Neural progenitor cell (in vitro differentiated cells): Measurements from ENCODE around the gene ARRDC4. TPM values are rescaled to one million over a fixed set of nuclear protein-coding genes. Genes with fewer than 3 reads are reported as not detected.

Source experiments
- DNase-seq: peaks from one replicate; pipeline ENCODE4 v3.0.0-alpha.2; 2016; ENCODE audit warnings: low spot score
- H2AFZ ChIP-seq: fragments of 200-600 bp; sonication (generic); replicated peaks from 2 replicates; pipeline ENCODE4 v1.6.1; 2016; ENCODE audit warnings: antibody characterized with exemption
- H3F3A ChIP-seq: fragments of 200-600 bp; sonication (generic); 2 replicates; pipeline ENCODE4 v1.6.1; 2016; ENCODE audit warnings: antibody characterized with exemption, low read depth
- H3K27ac ChIP-seq: fragments of 200-600 bp; sonication (generic); 2 replicates; pipeline ENCODE4 v1.5.1; 2016; ENCODE audit warnings: mild to moderate bottlenecking
- H3K27me3 ChIP-seq: fragments of 200-600 bp; sonication (generic); 2 replicates; pipeline ENCODE4 v1.6.1; 2016; ENCODE audit warnings: mild to moderate bottlenecking, moderate library complexity
- H3K36me3 ChIP-seq: fragments of 200-600 bp; sonication (generic); 2 replicates; pipeline ENCODE4 v1.5.1; 2016
- H3K4me1 ChIP-seq: fragments of 200-600 bp; sonication (generic); 2 replicates; pipeline ENCODE4 v1.6.1; 2016; ENCODE audit warnings: mixed run types
- H3K4me2 ChIP-seq: fragments of 200-600 bp; sonication (generic); 2 replicates; pipeline ENCODE4 v1.6.1; 2016
- H3K4me3 ChIP-seq: fragments of 200-600 bp; sonication (generic); 2 replicates; pipeline ENCODE4 v1.5.1; 2016
- H3K79me2 ChIP-seq: fragments of 200-600 bp; sonication (generic); 2 replicates; pipeline ENCODE4 v1.6.1; 2016; ENCODE audit warnings: low read depth
- H3K9ac ChIP-seq: fragments of 200-600 bp; sonication (generic); 2 replicates; pipeline ENCODE4 v1.6.1; 2016
- H3K9me3 ChIP-seq: fragments of 200-600 bp; sonication (generic); 2 replicates; pipeline ENCODE4 v1.5.1; 2016; ENCODE audit warnings: low read depth
- H4K20me1 ChIP-seq: fragments of 200-600 bp; sonication (generic); 2 replicates; pipeline ENCODE4 v1.6.1; 2016; ENCODE audit warnings: low read depth
- H3K27ac Mint-ChIP-seq: 3 replicates; pipeline ENCODE4 v1.8.0; 2021; ENCODE audit warnings: mixed read lengths
- H3K27me3 Mint-ChIP-seq: 2 replicates; pipeline ENCODE4 v1.8.0; 2022; ENCODE audit warnings: low read depth, mild to moderate bottlenecking, inconsistent platforms, moderate library complexity, mixed read lengths; ENCODE audit not compliant: insufficient read depth
- H3K36me3 Mint-ChIP-seq: 3 replicates; pipeline ENCODE4 v1.8.0; 2021; ENCODE audit warnings: mixed read lengths
- H3K4me1 Mint-ChIP-seq: 3 replicates; pipeline ENCODE4 v1.8.0; 2021; ENCODE audit warnings: mixed read lengths
- H3K4me3 Mint-ChIP-seq: 3 replicates; pipeline ENCODE4 v1.8.0; 2021; ENCODE audit warnings: mild to moderate bottlenecking, moderate library complexity, mixed read lengths
- H3K9me3 Mint-ChIP-seq: 3 replicates; pipeline ENCODE4 v1.8.0; 2020; ENCODE audit warnings: mixed read lengths
- CTCF ChIP-seq: fragments of 200-600 bp; sonication (generic); IDR thresholded peaks from 2 replicates; pipeline ENCODE4 v1.5.1; 2017; ENCODE audit warnings: antibody characterized with exemption, mild to moderate bottlenecking
- EZH2 ChIP-seq: fragments of 200-600 bp; sonication (generic); IDR thresholded peaks from 2 replicates; pipeline ENCODE4 v1.6.1; 2017; ENCODE audit warnings: antibody characterized with exemption, mild to moderate bottlenecking, moderate library complexity
- EZH2phosphoT487 ChIP-seq: fragments of 200-600 bp; sonication (generic); IDR thresholded peaks from 2 replicates; pipeline ENCODE4 v1.6.1; 2017; ENCODE audit warnings: antibody characterized with exemption
- total RNA-seq: library from RNA; depleted of rRNA; stranded (reverse); fragments of >200 nt; gene quantifications from 2 replicates; pipeline ENCODE4 v1.2.3, GENCODE V29; 2015; ENCODE audit warnings: low replicate concordance

ARRDC4 gene
- total RNA-seq, 1 donor from 2014 or later, result 28.2 TPM

- no peak for DNase-seq
Measured at GRCh38 chr15:97931314-97931713, 29.2 kb upstream of the ARRDC4 start.

GRCh38 chr15:97933589-97933988 is 26.9 kb upstream of the ARRDC4 start:
- H3K4me3 Mint-ChIP-seq, result no peak overlapping the region
- no peak overlapping the region for H3K9ac ChIP-seq
- H3K4me3 ChIP-seq, result no peak overlapping the region
- H3K36me3 Mint-ChIP-seq, result no peaks in the 10 kb centered on the region
- no peaks in the 10 kb centered on the region for H3K9me3 ChIP-seq
- no peak overlapping the region for H3K4me2 ChIP-seq
- no peaks in the 10 kb centered on the region for H3K36me3 ChIP-seq
- peaks cover 3% of the 10 kb centered on the region for H3K27me3 Mint-ChIP-seq
- H3K9me3 Mint-ChIP-seq, result peaks cover 11% of the 10 kb centered on the region
- no peak for TF ChIP-seq EZH2
- no peak for TF ChIP-seq EZH2phosphoT487
- no peak for TF ChIP-seq CTCF
- no peaks in the 10 kb centered on the region for H4K20me1 ChIP-seq
- no peak for DNase-seq
- H3K27ac Mint-ChIP-seq, result no peak overlapping the region
- H3K79me2 ChIP-seq, result no peaks in the 10 kb centered on the region
- H3K4me1 Mint-ChIP-seq, result no peaks in the 10 kb centered on the region
- no peaks in the 10 kb centered on the region for H3K27me3 ChIP-seq
- H3K4me1 ChIP-seq, result no peaks in the 10 kb centered on the region
- H2AFZ ChIP-seq, result no peak overlapping the region
- H3F3A ChIP-seq, result no peaks in the 10 kb centered on the region
- no peak overlapping the region for H3K27ac ChIP-seq

More at GRCh38 chr15:97931314-97931713, 29.2 kb upstream of the ARRDC4 start:
- Histone ChIP-seq H3K4me1 (no peaks in the 10 kb centered on the region), H3K36me3 (no peaks in the 10 kb centered on the region), H3F3A (no peaks in the 10 kb centered on the region), H3K9me3 (no peaks in the 10 kb centered on the region), H2AFZ (no peak overlapping the region), H4K20me1 (no peaks in the 10 kb centered on the region), H3K4me2 (no peak overlapping the region), H3K4me3 (no peak overlapping the region), H3K79me2 (no peaks in the 10 kb centered on the region), H3K9ac (no peak overlapping the region), H3K27ac (no peak overlapping the region), H3K27me3 (no peaks in the 10 kb centered on the region)
- no peak overlapping the region for H3K4me3 Mint-ChIP-seq
- H3K4me1 Mint-ChIP-seq, result no peaks in the 10 kb centered on the region
- no peak overlapping the region for H3K27ac Mint-ChIP-seq
- TF ChIP-seq EZH2 (no peak), CTCF (no peak), EZH2phosphoT487 (no peak)
- peaks cover 3% of the 10 kb centered on the region for H3K27me3 Mint-ChIP-seq
- H3K9me3 Mint-ChIP-seq, result peaks cover 11% of the 10 kb centered on the region
- H3K36me3 Mint-ChIP-seq, result no peaks in the 10 kb centered on the region

GRCh38 chr15:97940993-97941392 is 19.5 kb upstream of the ARRDC4 start:
- Histone ChIP-seq H3K27ac (no peak overlapping the region), H3K4me1 (no peaks in the 10 kb centered on the region), H3K4me3 (no peak overlapping the region), H3K9me3 (no peaks in the 10 kb centered on the region), H2AFZ (no peak overlapping the region), H3K79me2 (no peaks in the 10 kb centered on the region), H3K4me2 (no peak overlapping the region), H3F3A (no peaks in the 10 kb centered on the region), H3K9ac (no peak overlapping the region), H4K20me1 (no peaks in the 10 kb centered on the region), H3K27me3 (no peaks in the 10 kb centered on the region), H3K36me3 (no peaks in the 10 kb centered on the region)
- Mint-ChIP-seq H3K27ac (no peak overlapping the region), H3K9me3 (no peaks in the 10 kb centered on the region), H3K4me1 (no peaks in the 10 kb centered on the region), H3K4me3 (no peak overlapping the region), H3K27me3 (peaks cover 3% of the 10 kb centered on the region), H3K36me3 (no peaks in the 10 kb centered on the region)
- TF ChIP-seq EZH2 (no peak), CTCF (no peak), EZH2phosphoT487 (no peak)
- no peak for DNase-seq
